Measurements from ENCODE around the gene CCDC88C. TPM values are rescaled to one million over a fixed set of nuclear protein-coding genes. Genes with fewer than 3 reads are reported as not detected.

CCDC88C gene
- total and polyA plus RNA-seq, 7 donors = 0.95 to 45.7 (median 3.9) TPM

- H3K27ac ChIP-seq = no peak overlapping the region
- H3K36me3 ChIP-seq = no peaks in the 10 kb centered on the region
- H3K9me3 ChIP-seq = no peaks in the 10 kb centered on the region
- H3K4me1 ChIP-seq = peaks cover 0 to 8% (median 0%) of the 10 kb centered on the region in 4 donors
- WGBS, 2 donors = 94 to 95% methylated on average over 8 of the region's 8 CpGs
- intact Hi-C loops (cut with DNase I) = no loop called here
- DNase-seq = no peak
- no peak overlapping the region for H3K4me3 ChIP-seq
- TF ChIP-seq, protein P1, sequence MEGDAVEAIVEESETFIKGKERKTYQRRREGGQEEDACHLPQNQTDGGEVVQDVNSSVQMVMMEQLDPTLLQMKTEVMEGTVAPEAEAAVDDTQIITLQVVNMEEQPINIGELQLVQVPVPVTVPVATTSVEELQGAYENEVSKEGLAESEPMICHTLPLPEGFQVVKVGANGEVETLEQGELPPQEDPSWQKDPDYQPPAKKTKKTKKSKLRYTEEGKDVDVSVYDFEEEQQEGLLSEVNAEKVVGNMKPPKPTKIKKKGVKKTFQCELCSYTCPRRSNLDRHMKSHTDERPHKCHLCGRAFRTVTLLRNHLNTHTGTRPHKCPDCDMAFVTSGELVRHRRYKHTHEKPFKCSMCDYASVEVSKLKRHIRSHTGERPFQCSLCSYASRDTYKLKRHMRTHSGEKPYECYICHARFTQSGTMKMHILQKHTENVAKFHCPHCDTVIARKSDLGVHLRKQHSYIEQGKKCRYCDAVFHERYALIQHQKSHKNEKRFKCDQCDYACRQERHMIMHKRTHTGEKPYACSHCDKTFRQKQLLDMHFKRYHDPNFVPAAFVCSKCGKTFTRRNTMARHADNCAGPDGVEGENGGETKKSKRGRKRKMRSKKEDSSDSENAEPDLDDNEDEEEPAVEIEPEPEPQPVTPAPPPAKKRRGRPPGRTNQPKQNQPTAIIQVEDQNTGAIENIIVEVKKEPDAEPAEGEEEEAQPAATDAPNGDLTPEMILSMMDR (IDR thresholded peaks at IDR 0.05) = no peak
- TF ChIP-seq EP300 (IDR thresholded peaks at IDR 0.05) (no peak), POLR2A (IDR thresholded peaks at IDR 0.05) (no peak), POLR2AphosphoS5 (IDR thresholded peaks at IDR 0.05) (no peak)
- H3K27me3 ChIP-seq = no peaks in the 10 kb centered on the region
These were observed 11.2 kb downstream of the CCDC88C start for GRCh38 chr14:91406451-91406850.

DNA sequence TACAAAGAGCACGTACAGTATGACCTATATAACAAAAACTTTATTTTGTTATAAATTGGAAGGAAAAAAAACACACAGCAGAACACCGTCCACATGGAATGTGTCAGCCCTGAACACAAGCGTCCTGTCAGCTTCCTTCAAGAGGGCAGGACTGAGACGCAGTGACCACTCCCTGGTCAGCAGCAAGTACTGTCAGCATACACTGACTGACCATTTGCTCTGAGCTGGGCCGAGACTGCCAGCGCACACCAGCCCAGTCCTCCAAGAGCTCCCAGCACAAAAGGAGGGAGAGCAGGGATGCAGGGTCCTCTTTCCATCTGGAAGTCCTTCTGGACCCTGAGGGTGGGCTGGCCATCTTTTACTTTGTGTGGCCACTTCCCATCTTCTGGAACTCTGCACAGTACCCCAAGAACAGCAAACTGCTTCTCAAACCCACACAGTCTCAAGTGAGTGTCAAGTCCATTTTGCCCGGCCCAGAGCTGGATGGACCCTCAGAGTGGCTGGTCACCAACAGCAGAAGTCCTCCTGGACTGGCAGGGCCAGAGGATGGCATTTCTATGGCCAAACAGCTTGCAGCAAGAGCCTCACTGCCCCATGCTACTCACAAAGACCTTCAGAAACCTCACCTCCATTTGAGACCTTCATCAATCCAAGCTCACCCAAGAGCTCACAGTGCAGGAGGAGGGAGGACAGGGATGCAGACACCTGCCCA, 11.7 kb downstream of the CCDC88C start:
- 81 to 82% methylated on average over 7 of the region's 7 CpGs for WGBS, 2 donors
- H3K36me3 ChIP-seq = no peaks in the 10 kb centered on the region
- TF ChIP-seq, protein P1 (IDR thresholded peaks at IDR 0.05) = no peak
- TF ChIP-seq EP300 (IDR thresholded peaks at IDR 0.05) (no peak), POLR2A (IDR thresholded peaks at IDR 0.05) (no peak), POLR2AphosphoS5 (IDR thresholded peaks at IDR 0.05) (no peak)
- intact Hi-C loops (cut with DNase I) = no loop called here
- H3K9me3 ChIP-seq = no peaks in the 10 kb centered on the region
- H3K27ac ChIP-seq = no peak overlapping the region
- no peak for DNase-seq
- no peaks in the 10 kb centered on the region for H3K27me3 ChIP-seq
- peaks cover 0 to 8% (median 0%) of the 10 kb centered on the region in 4 donors for H3K4me1 ChIP-seq
- no peak overlapping the region for H3K4me3 ChIP-seq

DNA sequence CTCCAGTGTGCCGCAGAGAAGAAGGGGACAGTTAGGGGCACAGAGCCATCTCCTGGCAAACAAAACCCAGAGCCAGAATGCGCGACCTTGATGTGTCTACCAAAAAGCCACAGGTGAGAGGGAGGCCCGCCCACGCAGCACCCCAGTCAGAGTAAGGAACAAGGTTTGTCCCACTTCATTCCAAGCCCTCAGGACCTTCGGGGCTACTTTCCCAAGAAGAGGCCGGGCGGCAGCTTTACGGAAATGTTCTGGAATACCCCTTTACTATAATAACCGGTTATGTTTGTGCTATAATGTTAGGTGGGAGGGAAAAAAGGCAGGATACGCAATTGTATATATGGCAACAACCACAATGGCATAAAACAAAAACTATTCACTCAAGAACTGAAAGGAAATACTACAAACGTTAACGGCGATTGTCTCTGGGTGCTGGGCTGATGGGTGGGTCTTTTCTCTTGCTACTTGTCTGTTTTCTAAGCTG, 12.3 kb downstream of the CCDC88C start:
- WGBS, 2 donors = 68 to 85% methylated on average over 14 of the region's 14 CpGs

DNA sequence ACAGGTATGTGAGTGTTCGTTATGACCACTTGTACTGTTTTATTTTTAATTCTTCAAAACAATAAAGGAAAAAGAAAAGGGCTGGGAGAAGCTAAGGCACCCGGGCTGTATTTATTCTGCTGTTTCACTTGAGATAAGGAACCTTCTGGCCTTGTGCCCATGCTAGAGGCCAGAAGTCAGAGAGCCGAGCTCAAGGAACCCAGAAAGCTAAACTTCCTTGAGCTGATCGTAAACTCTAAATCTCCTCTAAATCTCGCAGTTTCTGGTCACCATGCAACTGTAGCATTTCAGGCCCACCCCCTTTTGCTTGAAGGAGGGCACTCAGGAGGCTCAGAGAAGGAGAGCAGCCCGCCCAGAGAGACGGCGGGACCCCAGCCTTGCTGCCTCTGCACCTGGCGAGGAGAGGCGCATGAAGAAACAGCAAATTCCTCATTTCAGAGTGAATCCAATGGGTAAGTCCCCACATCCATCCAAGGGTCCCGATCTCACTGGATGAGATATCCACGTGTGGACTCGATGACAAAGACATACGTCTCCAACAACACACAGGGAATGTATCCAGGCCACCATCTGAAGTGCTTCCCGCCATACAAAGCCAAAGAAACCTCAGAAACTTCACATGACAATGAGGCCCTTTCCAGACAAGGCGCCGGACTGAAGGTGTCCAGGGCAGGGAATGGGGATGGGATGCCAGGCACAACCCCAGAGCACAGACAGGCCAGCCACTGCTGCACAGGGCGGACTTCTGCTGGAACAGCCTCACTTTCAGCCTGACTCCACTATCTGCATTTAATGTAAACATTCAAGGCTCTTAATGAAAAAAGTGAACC, 14.6 kb downstream of the CCDC88C start:
- DNase-seq = no peak
- Histone ChIP-seq H3K9me3 (no peaks in the 10 kb centered on the region), H3K4me3 (no peak overlapping the region), H3K27me3 (peaks cover 0 to 7% (median 0%) of the 10 kb centered on the region in 3 donors), H3K27ac (peak overlapping the region in 2 of 4 donors; percentile 25 to 32), H3K4me1 (peaks cover 0 to 8% (median 0%) of the 10 kb centered on the region in 4 donors), H3K36me3 (no peaks in the 10 kb centered on the region)
- TF ChIP-seq, protein P1 (IDR thresholded peaks at IDR 0.05) = no peak
- TF ChIP-seq EP300 (IDR thresholded peaks at IDR 0.05) (no peak), POLR2AphosphoS5 (IDR thresholded peaks at IDR 0.05) (no peak), POLR2A (IDR thresholded peaks at IDR 0.05) (no peak)
- intact Hi-C loops (cut with DNase I) = no loop called here
- 48 to 53% methylated on average over 18 of the region's 18 CpGs for WGBS, 2 donors

More for the DNA sequence above, 12.3 kb downstream of the CCDC88C start:
- H3K4me1 ChIP-seq = peaks cover 0 to 8% (median 0%) of the 10 kb centered on the region in 4 donors
- no peak for DNase-seq
- intact Hi-C loops (cut with DNase I) = no loop called here
- H3K4me3 ChIP-seq = no peak overlapping the region
- no peaks in the 10 kb centered on the region for H3K27me3 ChIP-seq
- no peaks in the 10 kb centered on the region for H3K9me3 ChIP-seq
- no peaks in the 10 kb centered on the region for H3K36me3 ChIP-seq
- TF ChIP-seq, protein P1 (IDR thresholded peaks at IDR 0.05) = no peak
- TF ChIP-seq EP300 (IDR thresholded peaks at IDR 0.05) (no peak), POLR2AphosphoS5 (IDR thresholded peaks at IDR 0.05) (no peak), POLR2A (IDR thresholded peaks at IDR 0.05) (no peak)
- no peak overlapping the region for H3K27ac ChIP-seq
